ENCODE results near the gene CDC14B.

DNA sequence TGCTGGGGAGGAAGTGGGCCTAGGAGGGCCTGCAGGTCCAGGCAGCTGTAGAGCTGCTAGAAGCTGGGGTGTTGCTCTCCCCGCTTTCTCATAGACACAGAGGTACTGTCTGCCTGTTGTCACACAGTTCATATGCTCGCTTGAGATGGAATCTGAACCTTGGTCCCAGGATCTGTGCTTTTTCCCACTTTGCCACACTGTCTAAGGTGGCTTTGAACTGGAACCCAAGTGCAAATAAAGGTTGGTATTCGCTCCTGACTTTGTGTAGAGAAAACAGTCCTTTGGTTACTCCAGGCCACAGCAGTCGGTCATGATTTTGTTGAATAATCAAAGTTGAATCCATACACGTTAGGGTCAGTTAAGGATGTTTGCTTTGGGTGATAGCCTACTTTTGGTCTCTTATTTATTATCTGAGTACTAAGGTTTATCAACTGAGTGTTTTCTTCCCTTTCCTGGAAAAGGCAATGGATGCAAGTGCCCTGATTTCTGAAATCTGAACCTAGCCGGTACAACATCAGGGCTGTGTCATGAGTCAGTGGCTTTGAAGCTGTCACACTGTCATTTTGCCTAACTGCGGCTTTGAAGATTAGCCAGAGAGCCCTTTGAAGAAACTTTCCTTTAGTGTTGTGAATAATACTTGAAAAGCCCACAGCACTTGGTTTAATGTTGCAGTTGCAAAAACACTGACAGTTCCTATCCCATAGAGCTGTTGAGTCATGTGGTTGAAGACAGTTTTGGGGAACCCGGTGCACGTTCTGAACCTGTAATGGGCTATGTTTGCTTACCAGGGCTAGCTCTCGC lies 128.4 kb downstream of the CDC14B start:
- no peak for TF ChIP-seq CTCF (conservative IDR thresholded peaks at IDR 0.05; ENCODE audit: low read length)
- TF ChIP-seq EZH2phosphoT487 (IDR thresholded peaks at IDR 0.05; ENCODE audit: borderline replicate concordance): no peak

Data from Loucy (cell line).